ENCODE measurements around the gene DR1. TPM values are rescaled to one million over a fixed set of nuclear protein-coding genes. Genes with fewer than 3 reads are reported as not detected.
"Not testable (repeated sequence)": the region's sequence is repeated elsewhere in the genome, so short reads cannot be mapped to it uniquely, and the experiment has no call there.

The DR1 gene
- total RNA-seq, 2 donors from 2014 or later: 56.7 to 87.0 TPM

DNA sequence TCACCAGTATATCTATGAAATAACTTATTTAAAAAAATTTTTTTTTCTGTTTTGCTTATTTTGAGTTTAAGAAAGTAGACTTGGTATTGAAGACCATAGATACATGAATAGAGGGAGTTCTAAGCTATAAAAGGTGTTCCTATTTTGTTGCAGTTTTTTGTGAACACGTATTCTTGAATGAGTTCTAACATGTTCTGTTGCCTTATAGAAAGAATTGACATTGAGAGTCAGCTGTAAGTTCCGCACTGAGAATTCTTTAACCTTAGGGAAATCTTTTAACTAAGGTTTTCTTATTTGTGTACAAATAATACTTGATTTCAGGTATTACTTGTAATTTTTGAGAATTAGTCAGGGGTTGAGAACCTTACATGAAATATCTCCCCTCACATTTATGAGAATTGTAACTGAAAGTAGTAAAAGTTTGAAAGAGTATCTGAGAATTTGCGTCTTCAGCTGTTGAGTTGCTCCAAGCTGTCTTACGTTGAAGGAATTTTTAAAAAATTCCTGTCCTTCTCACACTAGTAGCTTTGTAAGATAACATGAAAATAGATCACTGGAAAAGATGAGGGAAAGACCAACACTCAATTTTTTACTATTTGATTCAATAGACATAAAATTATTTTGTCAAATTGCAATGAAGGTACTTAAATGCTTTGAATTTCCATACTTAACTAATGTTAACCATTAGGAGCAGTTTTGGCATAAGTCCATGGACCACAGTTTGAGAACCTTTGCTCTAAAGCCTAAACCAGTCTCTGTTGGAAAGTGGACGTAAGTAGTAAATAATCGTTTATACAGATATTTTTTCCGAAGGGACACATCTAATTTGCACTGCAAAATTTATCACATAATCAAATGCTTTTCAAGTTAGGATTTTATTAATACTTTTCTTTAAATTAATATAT lies 3.8 kb downstream of the DR1 start:
- no peaks in the 10 kb centered on the region for H3K9me3 Mint-ChIP-seq
- H3K36me3 Mint-ChIP-seq (ENCODE audit: low read depth): peaks cover 72% of the 10 kb centered on the region
- peaks cover 15% of the 10 kb centered on the region for H3K4me1 Mint-ChIP-seq
- ATAC-seq (replicated peaks): no peak
- H3K27me3 Mint-ChIP-seq: no peaks in the 10 kb centered on the region
- H3K4me3 Mint-ChIP-seq: peak overlapping the region; percentile 93
- peak overlapping the region; percentile 73 for H3K27ac Mint-ChIP-seq

DNA sequence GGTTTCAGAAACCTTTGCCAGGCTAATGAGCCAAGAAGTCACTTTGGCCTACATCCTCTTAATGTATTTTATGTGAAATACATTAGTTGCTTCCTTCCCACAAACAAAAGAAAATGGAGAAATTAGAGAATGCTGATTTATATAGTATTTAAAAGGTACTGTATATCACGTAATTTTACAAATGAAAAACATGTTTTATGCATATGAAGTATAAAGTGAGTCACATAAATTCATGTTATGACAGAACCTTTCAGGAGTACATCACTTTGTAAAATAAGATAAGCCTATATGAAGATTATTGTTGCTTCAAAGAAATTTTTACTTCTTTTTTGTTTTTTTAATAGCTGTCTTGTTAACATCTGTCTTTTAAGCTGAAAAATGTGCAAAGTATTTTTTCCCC lies 4.6 kb downstream of the DR1 start:
- ATAC-seq (replicated peaks): no peak
- Mint-ChIP-seq H3K4me1 (peaks cover 15% of the 10 kb centered on the region), H3K9me3 (no peaks in the 10 kb centered on the region), H3K27ac (peak overlapping the region; percentile 23), H3K27me3 (no peaks in the 10 kb centered on the region), H3K4me3 (peak overlapping the region; percentile 93), H3K36me3 (ENCODE audit: low read depth) (peaks cover 80% of the 10 kb centered on the region)

DNA sequence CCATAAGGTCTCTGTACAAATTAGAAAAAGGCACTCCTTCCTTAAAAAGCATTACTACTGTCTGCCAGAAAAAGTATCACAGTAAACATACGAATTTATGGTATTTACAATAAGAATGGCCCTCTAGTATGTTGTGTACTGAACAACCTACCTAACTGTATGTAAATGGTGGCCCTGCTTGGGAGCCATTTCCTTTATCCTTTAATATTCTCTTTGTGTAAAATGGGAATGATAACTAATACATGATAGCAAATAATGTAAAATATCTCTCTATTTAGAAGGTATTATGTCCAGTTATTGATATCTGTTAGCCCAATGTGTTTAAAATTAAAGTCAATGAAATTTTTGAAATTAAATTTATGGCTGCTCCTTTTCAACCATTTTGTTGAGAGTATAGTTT lies 5.2 kb downstream of the DR1 start:
- H3K9me3 Mint-ChIP-seq: no peaks in the 10 kb centered on the region
- no peak overlapping the region for H3K27ac Mint-ChIP-seq
- H3K36me3 Mint-ChIP-seq (ENCODE audit: low read depth): peaks cover 86% of the 10 kb centered on the region
- ATAC-seq (replicated peaks): no peak
- peaks cover 15% of the 10 kb centered on the region for H3K4me1 Mint-ChIP-seq
- H3K27me3 Mint-ChIP-seq: no peaks in the 10 kb centered on the region
- H3K4me3 Mint-ChIP-seq: peak overlapping the region; percentile 93

DNA sequence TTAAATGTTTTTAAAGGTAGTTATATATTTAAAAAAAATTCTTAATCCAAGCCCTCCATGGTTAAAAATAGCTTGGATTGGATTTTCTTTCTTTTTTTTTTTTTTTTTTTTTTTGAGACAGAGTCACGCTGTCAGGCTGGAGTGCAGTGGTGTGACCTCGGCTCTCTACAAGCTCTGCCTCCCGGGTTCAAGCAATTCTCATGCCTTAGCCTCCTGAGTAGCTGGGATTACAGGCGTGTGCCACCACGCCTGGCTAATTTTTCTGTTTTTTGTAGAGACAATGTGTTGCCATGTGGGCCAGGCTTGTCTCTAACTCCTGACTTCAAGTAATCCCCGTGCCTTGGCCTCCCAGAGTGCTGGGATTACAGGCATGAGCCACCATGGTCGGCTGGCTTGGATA lies 5.6 kb downstream of the DR1 start:
- H3K4me1 Mint-ChIP-seq: peaks cover 15% of the 10 kb centered on the region
- H3K9me3 Mint-ChIP-seq; H3K27me3 Mint-ChIP-seq; ATAC-seq (replicated peaks); H3K27ac Mint-ChIP-seq: not testable (repeated sequence)
- H3K4me3 Mint-ChIP-seq: peak overlapping the region; percentile 93
- peaks cover 88% of the 10 kb centered on the region for H3K36me3 Mint-ChIP-seq (ENCODE audit: low read depth)

DNA sequence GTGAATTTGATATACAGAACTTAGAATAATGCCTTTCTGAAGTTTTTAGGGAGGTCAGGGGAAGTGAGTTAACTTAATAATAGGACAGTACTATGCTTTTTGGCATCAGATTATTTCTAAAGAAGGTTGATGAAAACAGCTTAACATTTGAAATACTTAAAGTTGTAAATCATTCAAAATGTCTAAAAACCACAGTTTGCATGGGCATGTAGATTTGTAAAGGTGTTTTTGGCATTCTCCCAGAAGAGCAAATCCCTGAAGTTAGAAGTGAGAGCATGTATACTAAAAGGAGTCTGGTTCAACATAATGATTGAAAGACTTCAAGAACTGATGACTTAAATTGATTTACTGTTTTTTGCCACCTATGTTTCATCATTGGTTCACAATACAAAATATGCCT lies 6.7 kb downstream of the DR1 start:
- ATAC-seq (replicated peaks): no peak
- H3K4me3 Mint-ChIP-seq: peak overlapping the region; percentile 57
- H3K27ac Mint-ChIP-seq: no peak overlapping the region
- peaks cover 20% of the 10 kb centered on the region for H3K4me1 Mint-ChIP-seq
- H3K27me3 Mint-ChIP-seq: no peaks in the 10 kb centered on the region
- peaks cover 88% of the 10 kb centered on the region for H3K36me3 Mint-ChIP-seq (ENCODE audit: low read depth)
- no peaks in the 10 kb centered on the region for H3K9me3 Mint-ChIP-seq

DNA sequence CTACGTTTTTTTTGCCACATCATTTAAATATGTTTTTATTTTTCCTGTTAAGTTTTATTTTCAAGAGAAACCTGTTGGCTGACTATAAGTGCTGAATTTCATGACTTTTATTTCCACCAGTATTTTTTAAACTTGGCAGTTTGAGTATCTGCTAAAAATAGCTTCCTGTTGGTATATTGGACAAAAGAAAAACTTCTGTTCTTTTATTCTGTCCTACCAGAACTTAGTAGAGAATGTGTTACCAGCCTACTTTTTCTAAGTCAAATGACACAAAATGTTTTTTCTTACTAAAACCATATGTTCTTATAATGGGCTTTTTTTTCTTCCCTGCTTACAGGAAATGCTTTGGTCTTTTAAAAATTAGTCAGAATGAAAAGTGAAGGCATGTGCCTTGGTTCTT lies 7.6 kb downstream of the DR1 start:
- Mint-ChIP-seq H3K36me3 (ENCODE audit: low read depth) (peaks cover 89% of the 10 kb centered on the region), H3K4me1 (peaks cover 26% of the 10 kb centered on the region), H3K9me3 (no peaks in the 10 kb centered on the region), H3K27me3 (no peaks in the 10 kb centered on the region), H3K4me3 (no peak overlapping the region), H3K27ac (peak overlapping the region; percentile 54)
- ATAC-seq (replicated peaks): no peak

DNA sequence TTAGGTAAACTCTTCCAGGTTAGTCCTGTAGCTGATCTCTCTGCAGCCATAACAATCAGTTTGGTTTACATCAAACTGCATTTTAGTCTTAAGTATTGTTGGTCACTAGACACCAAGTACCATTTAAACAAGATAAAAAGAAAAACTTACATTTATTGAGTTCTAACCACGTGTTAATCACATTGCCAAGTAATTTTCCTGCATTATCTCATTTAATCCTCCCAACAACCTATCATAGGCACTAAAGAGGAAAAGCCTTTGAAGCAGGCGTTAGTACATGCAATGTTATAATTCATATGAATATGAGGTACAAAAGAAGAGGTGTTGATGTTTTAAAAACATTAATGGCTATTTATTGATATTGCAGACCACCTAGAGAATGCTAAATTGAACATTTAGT lies 9.0 kb downstream of the DR1 start:
- no peak for ATAC-seq (replicated peaks)
- Mint-ChIP-seq H3K27ac (no peak overlapping the region), H3K36me3 (ENCODE audit: low read depth) (peaks cover 89% of the 10 kb centered on the region), H3K27me3 (no peaks in the 10 kb centered on the region), H3K4me3 (no peak overlapping the region), H3K9me3 (no peaks in the 10 kb centered on the region), H3K4me1 (peaks cover 36% of the 10 kb centered on the region)

DNA sequence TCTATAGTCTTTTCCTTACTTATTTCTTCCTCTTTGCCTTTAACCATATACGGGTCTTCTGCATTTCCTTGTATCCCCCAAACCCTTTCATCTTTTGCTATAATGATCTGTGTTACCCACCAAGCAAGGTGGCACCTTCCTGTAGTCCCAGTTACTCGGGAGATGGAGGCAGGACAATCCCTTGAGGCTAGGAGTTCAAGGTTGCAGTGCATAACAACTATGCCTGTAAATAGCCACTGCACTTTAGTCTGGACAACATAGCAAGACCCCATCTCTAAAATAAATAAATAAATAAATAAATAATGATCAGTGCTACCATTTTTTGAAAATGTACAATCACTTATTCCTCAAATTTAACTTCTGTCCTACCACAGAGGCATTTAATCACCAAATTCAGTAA lies 11.5 kb downstream of the DR1 start:
- Mint-ChIP-seq H3K27me3 (no peaks in the 10 kb centered on the region), H3K4me3 (no peak overlapping the region), H3K4me1 (peaks cover 31% of the 10 kb centered on the region), H3K9me3 (no peaks in the 10 kb centered on the region), H3K27ac (no peak overlapping the region), H3K36me3 (ENCODE audit: low read depth) (peaks cover 100% of the 10 kb centered on the region)
- no peak for ATAC-seq (replicated peaks)

DNA sequence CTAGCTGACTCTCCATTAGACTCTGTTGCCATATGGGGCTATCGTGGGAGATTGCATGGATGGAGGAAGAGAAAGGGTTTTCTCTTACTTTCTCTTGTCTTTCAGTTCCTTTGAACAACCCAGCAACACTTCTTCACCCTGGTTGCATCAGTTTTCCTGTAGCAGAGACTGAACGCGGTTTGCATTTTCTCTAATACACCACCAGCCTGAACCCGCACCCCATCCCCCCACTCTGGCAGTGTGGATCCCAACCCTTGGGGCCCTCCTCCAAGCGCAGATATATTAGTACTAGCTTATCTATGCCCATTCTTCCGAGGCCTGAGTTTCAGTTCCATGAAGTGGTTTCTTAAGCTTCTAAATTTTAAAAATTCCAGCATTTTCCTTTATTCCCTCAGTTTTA lies 12.6 kb downstream of the DR1 start:
- peaks cover 31% of the 10 kb centered on the region for H3K4me1 Mint-ChIP-seq
- H3K4me3 Mint-ChIP-seq: peak overlapping the region; percentile 1
- no peaks in the 10 kb centered on the region for H3K9me3 Mint-ChIP-seq
- H3K36me3 Mint-ChIP-seq (ENCODE audit: low read depth): peaks cover 100% of the 10 kb centered on the region
- H3K27me3 Mint-ChIP-seq: no peaks in the 10 kb centered on the region
- ATAC-seq (replicated peaks): no peak
- no peak overlapping the region for H3K27ac Mint-ChIP-seq

DNA sequence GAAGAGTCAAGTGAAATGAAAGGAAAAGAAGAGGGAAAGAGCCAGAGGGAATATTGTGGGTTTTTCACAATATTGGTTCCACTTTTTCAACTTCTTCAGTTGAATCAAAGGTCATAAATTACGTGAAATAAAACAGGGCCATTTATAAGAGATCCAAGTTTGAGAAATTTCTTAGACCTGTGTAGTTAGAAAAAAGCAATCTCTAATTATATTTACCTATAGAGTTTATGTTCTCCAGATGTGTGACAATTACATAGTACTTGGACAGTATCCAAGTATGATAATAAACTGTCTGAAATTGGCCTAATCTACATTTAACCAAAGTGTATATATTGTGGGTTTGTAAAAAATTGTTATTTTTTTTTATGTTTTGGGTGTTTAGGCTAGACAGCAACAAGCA lies 14.4 kb downstream of the DR1 start:
- H3K27me3 Mint-ChIP-seq: no peaks in the 10 kb centered on the region
- ATAC-seq (replicated peaks): no peak
- peaks cover 100% of the 10 kb centered on the region for H3K36me3 Mint-ChIP-seq (ENCODE audit: low read depth)
- H3K9me3 Mint-ChIP-seq: no peaks in the 10 kb centered on the region
- H3K4me3 Mint-ChIP-seq: no peak overlapping the region
- peaks cover 35% of the 10 kb centered on the region for H3K4me1 Mint-ChIP-seq
- H3K27ac Mint-ChIP-seq: no peak overlapping the region

DNA sequence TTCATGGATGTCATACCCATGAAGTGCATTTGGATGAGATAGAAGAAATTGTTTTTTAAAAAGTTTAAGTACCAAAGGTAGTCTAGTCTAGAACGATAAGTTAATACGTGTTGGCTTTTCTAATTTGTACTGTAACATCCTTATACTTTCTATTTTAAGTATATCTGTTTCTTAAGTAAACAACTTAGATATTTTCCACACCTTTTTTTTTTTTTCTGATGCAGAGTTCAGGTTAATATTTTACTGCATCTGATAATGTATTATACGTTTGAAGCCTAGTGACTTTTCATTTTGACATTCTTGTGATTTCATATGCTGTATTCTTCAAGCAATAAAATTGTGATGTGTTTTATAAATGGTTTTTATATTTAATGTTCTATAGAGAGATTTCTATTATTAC lies 16.5 kb downstream of the DR1 start:
- peaks cover 32% of the 10 kb centered on the region for H3K4me1 Mint-ChIP-seq
- H3K9me3 Mint-ChIP-seq: no peaks in the 10 kb centered on the region

DNA sequence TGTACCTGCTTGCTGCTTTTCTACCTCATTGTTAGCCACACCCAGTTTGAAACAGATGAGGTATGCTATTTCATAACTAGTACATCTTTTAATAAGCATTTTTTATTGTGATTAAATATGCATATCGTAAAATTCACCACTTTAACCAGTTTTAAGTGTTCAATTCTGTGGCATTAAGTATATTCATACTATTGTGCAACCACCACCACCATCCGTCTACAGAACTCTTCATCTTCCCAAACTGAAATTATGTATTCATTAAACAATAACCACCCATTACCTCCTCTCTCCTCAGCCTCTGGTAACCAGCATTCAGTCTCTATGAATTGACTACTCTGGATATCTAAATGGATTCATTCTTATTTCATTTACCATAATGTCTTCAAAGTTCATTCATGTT lies 20.1 kb downstream of the DR1 start:
- Mint-ChIP-seq H3K27me3 (no peaks in the 10 kb centered on the region), H3K27ac (no peak overlapping the region), H3K36me3 (ENCODE audit: low read depth) (peaks cover 82% of the 10 kb centered on the region), H3K4me3 (no peak overlapping the region), H3K9me3 (no peaks in the 10 kb centered on the region), H3K4me1 (peaks cover 7% of the 10 kb centered on the region)
- ATAC-seq (replicated peaks): no peak

More for the DNA sequence above, 16.5 kb downstream of the DR1 start:
- ATAC-seq (replicated peaks): no peak
- Mint-ChIP-seq H3K36me3 (ENCODE audit: low read depth) (peaks cover 100% of the 10 kb centered on the region), H3K27ac (no peak overlapping the region), H3K4me3 (no peak overlapping the region), H3K27me3 (no peaks in the 10 kb centered on the region)

DNA sequence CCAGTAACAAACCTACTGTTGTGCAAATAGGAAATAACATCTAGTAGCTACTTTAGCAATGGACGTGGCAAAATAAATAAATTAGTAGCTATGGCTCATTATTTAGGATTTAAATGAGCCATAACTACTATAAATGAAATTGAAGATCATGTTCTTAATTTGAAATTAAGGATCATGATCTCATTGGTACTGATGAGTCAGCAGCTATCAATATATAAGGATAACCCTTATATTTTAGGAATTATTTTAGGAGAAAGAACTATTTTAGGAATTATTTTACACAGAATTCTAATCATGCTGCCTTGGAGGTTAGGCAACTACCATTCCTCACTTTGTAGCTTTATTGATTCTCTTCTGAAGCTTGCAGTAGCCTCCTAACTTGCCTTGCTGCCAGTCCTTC lies 24.0 kb downstream of the DR1 start:
- peaks cover 50% of the 10 kb centered on the region for H3K36me3 Mint-ChIP-seq (ENCODE audit: low read depth)
- H3K27ac Mint-ChIP-seq: no peak overlapping the region
- ATAC-seq (replicated peaks): no peak
- no peaks in the 10 kb centered on the region for H3K27me3 Mint-ChIP-seq
- peaks cover 7% of the 10 kb centered on the region for H3K9me3 Mint-ChIP-seq
- H3K4me3 Mint-ChIP-seq: no peak overlapping the region
- H3K4me1 Mint-ChIP-seq: no peaks in the 10 kb centered on the region

DNA sequence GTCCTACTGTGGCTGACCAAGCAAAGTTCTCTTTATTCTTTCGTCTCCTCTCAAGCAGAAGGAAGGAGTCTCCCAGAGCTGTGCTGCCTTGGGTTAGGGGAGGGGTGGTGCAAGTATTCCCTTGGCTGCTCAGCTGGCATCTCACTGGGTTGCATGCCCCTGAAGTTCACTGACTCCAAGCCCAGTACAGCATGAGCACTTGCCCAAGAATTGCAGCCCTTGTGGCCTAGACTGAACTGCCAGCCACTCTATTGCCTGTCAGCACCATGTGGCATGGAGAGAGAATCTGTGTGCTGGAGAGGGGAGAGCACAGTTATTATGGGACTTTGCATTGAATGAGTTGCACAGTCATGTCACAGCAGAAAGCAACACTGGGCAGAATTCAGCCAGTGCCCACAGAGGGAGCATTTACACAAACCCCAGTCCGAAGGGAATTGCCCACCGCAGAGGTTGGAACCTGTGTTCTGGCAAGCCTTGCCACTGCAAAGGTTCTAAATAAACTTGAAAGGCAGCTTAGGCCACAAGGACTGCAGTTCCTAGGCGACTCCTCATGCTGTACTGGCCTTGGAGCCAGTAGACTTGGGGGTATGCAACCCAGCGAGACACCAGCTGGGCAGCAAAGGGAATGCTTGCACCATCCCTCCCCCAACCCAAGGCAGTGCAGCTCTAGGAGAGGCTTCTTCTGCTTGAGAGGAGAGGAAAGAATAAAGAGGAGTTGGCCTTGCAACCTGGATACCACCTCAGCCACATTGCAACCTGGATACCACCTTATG lies 28.8 kb downstream of the DR1 start:
- Mint-ChIP-seq H3K4me1 (no peaks in the 10 kb centered on the region), H3K36me3 (ENCODE audit: low read depth) (peaks cover 7% of the 10 kb centered on the region), H3K27ac (no peak overlapping the region), H3K9me3 (peaks cover 24% of the 10 kb centered on the region), H3K4me3 (no peak overlapping the region), H3K27me3 (no peaks in the 10 kb centered on the region)
- no peak for ATAC-seq (replicated peaks)

DNA sequence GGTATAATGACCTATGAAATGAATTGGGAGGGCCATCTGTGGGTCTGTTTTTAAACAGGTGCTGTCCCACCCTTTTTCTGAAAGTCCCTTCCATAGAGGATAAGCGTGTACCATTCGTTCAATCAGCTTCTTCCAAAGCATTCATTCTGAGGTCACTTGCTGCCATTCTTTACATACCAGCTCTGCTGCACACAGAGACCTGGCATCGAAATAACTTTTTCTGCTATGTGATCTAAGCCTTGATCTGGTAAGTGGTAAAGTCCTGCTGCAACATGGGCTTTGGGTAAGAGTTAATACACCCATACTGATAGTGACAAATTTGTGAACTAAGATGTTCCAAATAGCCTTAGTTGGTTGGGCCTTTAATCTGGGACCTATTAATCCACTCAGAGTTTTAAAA lies 38.9 kb downstream of the DR1 start:
- Mint-ChIP-seq H3K9me3 (peaks cover 20% of the 10 kb centered on the region), H3K27ac (no peak overlapping the region), H3K4me3 (no peak overlapping the region), H3K27me3 (no peaks in the 10 kb centered on the region), H3K4me1 (no peaks in the 10 kb centered on the region), H3K36me3 (ENCODE audit: low read depth) (no peaks in the 10 kb centered on the region)
- no peak for ATAC-seq (replicated peaks)
